ENCODE data around the gene B9D1.
"Not testable (repeated sequence)": the region's sequence is repeated elsewhere in the genome, so short reads cannot be mapped to it uniquely, and the experiment has no call there.

The B9D1 gene

GRCh38 chr17:19357761-19358160 is 4.8 kb downstream of the B9D1 start:
- no peak for TF ChIP-seq CTCF (IDR thresholded peaks at IDR 0.05)
- no peak for DNase-seq (ENCODE audit: low spot score)
- Histone ChIP-seq H3K4me3 (no peak overlapping the region), H3K27ac (no peak overlapping the region)

GRCh38 chr17:19357351-19357750 is 5.2 kb downstream of the B9D1 start:
- no peak for TF ChIP-seq CTCF (IDR thresholded peaks at IDR 0.05)
- Histone ChIP-seq H3K4me3 (no peak overlapping the region), H3K27ac (no peak overlapping the region)
- DNase-seq (ENCODE audit: low spot score), result no peak

GRCh38 chr17:19354748-19355147 is 7.8 kb downstream of the B9D1 start:
- no peak for TF ChIP-seq CTCF (IDR thresholded peaks at IDR 0.05)
- no peak for DNase-seq (ENCODE audit: low spot score)
- Histone ChIP-seq H3K4me3 (no peak overlapping the region), H3K27ac (no peak overlapping the region)

GRCh38 chr17:19353401-19353800 is 9.1 kb downstream of the B9D1 start:
- not testable (repeated sequence) for H3K4me3 ChIP-seq; H3K27ac ChIP-seq; DNase-seq (ENCODE audit: low spot score)

- DNase-seq (ENCODE audit: low spot score), result peak; percentile 21
- Histone ChIP-seq H3K4me3 (no peak overlapping the region), H3K27ac (no peak overlapping the region)
- no peak for TF ChIP-seq CTCF (IDR thresholded peaks at IDR 0.05)
These were observed 13.7 kb downstream of the B9D1 start for GRCh38 chr17:19348806-19349205.

GRCh38 chr17:19348081-19348650 is 14.4 kb downstream of the B9D1 start:
- no peak overlapping the region for H3K4me3 ChIP-seq
- H3K27ac ChIP-seq, result peak overlapping the region in 1 of 2 donors; percentile 94
- no peak for DNase-seq (ENCODE audit: low spot score)
- TF ChIP-seq CTCF (IDR thresholded peaks at IDR 0.05), result no peak

- TF ChIP-seq CTCF (IDR thresholded peaks at IDR 0.05), result no peak
These were observed 15.0 kb downstream of the B9D1 start for GRCh38 chr17:19347323-19348080.

More at GRCh38 chr17:19347323-19348080, 15.0 kb downstream of the B9D1 start:
- H3K4me3 ChIP-seq, result no peak overlapping the region
- DNase-seq (ENCODE audit: low spot score), result peak; percentile 69
- H3K27ac ChIP-seq, result peak overlapping the region; percentile 69 to 94

Data from coronary artery (tissue), 2 donors.